GM12873 (cell line): ENCODE results near the gene KIF26B.

Experiments used
- TF ChIP-seq, protein P1 (sequence below): IDR thresholded peaks from 2 replicates; pipeline ENCODE4 v1.5.1; 2012; ENCODE audit warnings: low read depth, mild to moderate bottlenecking, moderate library complexity, low read length, control low read depth; ENCODE audit not compliant: insufficient read depth; ENCODE audit errors: missing control alignments

The KIF26B gene

DNA sequence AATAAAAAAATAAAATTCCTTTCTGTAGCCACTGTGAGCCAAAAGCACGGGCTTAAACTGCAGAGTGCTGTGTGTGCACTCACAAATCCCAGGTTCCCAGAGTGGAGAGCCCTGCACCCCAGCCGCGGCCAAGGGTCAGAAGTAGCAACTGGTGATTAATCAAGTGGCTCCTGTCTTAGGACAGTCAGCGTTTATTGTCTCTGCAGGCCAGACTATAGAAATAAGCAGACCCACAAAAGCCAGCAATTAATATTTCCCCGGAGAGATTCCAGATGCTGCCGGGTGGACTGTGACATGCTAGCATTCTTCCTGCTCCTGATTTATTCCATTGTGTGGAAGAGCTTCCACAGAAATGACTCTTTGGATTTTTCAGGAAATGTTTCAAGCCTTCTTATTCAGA is 412.2 kb downstream of the KIF26B start:
- TF ChIP-seq, protein P1, sequence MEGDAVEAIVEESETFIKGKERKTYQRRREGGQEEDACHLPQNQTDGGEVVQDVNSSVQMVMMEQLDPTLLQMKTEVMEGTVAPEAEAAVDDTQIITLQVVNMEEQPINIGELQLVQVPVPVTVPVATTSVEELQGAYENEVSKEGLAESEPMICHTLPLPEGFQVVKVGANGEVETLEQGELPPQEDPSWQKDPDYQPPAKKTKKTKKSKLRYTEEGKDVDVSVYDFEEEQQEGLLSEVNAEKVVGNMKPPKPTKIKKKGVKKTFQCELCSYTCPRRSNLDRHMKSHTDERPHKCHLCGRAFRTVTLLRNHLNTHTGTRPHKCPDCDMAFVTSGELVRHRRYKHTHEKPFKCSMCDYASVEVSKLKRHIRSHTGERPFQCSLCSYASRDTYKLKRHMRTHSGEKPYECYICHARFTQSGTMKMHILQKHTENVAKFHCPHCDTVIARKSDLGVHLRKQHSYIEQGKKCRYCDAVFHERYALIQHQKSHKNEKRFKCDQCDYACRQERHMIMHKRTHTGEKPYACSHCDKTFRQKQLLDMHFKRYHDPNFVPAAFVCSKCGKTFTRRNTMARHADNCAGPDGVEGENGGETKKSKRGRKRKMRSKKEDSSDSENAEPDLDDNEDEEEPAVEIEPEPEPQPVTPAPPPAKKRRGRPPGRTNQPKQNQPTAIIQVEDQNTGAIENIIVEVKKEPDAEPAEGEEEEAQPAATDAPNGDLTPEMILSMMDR: no peak

DNA sequence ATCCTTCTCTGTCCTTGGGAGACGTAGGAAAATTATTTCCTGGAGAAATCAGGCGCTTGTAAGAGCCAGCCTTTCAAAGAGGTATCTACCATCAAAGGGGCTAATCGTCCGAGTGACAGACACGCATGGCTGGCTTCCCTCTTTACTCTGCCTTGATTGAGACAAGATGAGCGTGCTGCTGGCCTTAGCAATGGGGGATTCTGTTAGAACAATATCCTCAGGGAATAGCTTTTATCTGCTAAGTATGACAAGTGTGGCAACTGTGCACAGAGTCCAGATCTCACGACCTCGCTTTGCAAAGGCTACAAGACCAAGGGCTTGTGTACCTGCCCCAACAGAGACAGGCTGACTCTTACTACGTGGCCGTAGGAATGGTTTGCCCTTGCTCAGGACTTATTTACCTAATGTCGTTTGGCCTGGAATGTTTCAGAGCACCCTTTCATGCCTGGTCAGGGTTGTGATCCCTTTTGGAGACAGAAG is 417.1 kb downstream of the KIF26B start:
- TF ChIP-seq, protein P1: no peak

DNA sequence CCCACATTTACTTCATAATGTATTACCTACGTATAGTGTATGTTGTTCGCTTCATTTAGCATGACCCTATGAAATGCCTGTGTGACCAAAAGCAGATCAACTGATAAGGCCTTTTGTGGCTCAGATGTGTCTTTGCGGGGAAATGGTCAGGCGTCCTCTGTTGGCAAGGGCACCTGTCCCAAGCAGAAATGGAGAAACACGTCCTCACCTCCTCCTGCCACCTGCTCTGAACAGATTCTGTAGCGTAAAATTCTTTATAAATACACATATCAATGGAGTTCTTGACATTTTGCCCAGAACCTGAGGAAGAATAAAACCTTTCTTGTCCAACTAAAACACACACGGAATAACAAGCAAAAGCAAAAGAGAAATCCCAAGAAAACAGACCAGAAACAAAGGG is 417.9 kb downstream of the KIF26B start:
- TF ChIP-seq, protein P1: no peak

DNA sequence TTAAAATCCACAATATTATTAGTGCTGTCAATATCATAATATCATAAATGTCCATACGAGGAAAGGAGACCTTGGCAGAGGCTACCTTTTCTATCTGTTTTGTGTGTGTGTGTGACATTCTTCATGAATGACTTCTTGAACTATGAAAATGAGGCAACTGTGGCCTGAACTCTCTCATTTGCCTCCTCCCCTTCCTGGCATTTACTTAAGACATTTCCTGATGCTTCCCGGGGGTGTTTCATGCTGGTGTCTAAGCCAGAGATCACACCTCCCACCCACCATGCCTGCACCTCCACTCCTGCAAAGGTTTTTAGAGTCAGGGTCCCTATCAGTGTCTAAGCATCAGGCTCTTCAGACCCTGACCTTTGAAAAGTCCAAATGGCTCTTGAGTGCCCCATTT is 420.9 kb downstream of the KIF26B start:
- TF ChIP-seq, protein P1: no peak

DNA sequence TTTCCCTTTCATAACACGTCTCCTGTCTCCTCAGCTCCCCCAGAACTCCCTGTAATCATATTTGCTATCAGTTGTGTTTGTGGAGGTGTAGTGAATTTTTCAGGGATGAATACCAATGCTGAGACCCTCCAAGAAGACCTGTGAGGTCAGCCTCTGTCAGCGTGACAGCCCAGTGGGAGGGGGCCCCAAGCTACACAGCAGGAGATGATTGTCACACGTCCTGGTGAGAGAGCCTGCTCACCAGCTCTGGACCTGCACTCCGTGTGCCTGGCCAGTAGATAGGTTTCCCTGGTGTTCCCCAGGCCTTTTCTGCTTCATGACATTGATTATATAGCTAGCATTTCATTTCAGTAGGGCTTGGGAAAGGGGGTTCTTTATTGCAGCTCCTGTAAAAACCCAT is 421.5 kb downstream of the KIF26B start:
- TF ChIP-seq, protein P1: no peak

DNA sequence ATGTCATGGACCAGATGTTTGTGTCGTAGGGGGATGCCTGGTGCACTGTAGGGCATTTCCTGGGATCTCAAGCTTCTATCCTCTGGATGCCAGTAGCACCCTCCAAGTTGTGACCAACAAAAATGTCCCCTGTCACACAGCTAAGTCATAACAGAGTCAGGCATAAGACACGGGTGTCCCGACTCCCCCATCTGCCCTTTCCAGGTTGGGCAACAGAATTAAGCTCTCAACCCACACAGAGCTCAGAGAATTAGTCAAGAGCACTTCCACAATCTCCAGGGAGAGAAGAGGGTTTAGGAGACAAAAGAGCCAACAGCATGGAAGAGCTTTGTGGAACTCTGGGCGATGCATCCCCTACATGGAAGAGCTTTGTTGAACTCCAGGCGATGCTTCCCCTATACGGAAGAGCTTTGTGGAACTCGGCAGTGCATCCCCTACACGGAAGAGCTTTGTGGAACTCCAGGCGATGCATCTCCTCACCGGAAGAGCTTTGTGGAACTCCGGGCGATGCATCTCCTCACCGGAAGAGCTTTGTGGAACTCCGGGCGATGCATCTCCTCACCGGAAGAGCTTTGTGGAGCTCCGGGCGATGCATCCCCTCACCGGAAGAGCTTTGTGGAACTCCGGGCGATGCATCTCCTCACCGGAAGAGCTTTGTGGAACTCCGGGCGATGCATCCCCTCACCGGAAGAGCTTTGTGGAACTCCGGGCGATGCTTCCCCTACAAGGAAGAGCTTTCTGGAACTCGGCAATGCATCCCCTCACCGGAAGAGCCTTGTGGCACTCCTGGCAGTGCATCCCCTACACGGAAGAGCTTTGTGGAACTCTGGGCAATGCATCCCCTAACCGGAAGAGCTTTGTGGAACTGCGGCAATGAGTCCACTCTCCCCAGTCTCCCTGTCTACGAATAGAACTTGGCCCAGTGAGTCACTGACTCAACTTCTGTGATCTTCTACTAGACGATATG is 422.7 kb downstream of the KIF26B start:
- TF ChIP-seq, protein P1: no peak

DNA sequence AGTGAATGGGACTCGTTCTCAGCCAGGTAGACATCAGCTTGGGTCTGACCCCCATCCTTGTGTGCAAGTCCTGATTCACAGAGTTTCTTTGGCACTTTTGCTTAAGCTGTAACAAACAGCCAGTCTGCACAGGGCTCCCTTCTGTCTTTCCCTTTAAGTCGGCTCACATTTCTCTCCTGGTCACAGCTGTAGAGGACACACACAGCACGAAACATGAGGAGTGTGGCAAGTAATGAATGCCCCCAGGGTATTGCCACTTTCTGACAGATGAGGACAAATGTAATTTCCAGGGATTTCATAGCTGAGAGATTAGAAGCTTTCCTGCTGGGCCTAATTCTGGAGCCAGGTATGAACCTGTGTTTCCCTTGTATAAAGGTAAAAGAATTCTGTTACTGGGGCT is 423.5 kb downstream of the KIF26B start:
- TF ChIP-seq, protein P1: no peak
